GM12891 (cell line): ENCODE data around the gene OR5A2.

ENCODE experiments used
- POLR2A ChIP-seq: IDR thresholded peaks from 2 replicates; pipeline ENCODE4 v1.6.1; 2011; ENCODE audit warnings: low read depth, low read length, control low read depth
- POLR2AphosphoS5 ChIP-seq: IDR thresholded peaks from 2 replicates; pipeline ENCODE4 v1.6.1; 2011; ENCODE audit warnings: low read depth, low read length, control low read depth
- TAF1 ChIP-seq: IDR thresholded peaks from 2 replicates; pipeline ENCODE4 v1.6.1; 2011; ENCODE audit warnings: low read depth, low read length, control low read depth

- no peak for TF ChIP-seq TAF1
- TF ChIP-seq POLR2A, result no peak
- no peak for TF ChIP-seq POLR2AphosphoS5
Measured at GRCh38 chr11:59448484-59448883, 22.3 kb upstream of the OR5A2 start.
